Measurements from ENCODE around the gene EPN2. TPM values are rescaled to one million over a fixed set of nuclear protein-coding genes. Genes with fewer than 3 reads are reported as not detected.

Gene EPN2
- total RNA-seq, 4 donors from 2014 or later: 26.0 to 45.9 (median 34.6) TPM

DNA sequence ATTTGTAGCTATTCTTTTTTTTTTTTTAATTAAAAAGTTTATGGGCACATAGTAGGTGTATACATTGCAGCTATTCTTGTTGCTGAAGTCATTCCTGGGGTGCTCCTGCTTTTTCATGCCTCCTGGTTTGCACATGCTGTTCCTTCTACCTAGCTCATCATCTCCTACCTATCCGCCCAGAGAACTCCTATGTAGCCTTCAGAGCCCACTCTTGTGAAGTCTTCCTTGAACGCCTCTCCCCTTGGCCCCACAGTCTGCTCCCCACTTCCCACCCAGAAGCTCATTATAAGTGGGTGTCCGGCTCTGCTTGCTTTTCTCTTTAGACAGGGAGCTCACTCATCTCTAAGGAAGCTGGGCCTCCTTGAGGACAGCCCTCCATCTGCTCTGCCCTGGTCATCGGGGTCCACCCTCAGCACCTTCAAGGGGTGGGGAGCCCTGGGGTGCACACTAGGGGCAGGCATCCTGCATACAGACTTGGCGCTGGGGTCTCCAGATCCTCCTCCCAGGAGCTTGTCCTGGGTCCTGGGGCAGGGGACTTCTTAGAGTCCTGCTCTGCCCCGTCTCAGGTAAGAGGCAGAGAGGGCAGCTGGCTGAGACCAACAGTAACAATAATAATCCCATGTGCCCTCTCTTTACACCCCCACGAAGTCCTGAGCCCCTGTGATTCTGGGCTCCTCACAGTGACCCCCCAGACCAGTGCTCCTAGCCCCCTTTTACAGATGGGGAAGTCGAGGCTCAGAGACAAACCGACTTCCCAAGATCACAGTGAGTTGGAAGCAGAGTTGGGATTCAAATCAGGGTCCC is 128.9 kb downstream of the EPN2 start:
- TF ChIP-seq, protein P1, sequence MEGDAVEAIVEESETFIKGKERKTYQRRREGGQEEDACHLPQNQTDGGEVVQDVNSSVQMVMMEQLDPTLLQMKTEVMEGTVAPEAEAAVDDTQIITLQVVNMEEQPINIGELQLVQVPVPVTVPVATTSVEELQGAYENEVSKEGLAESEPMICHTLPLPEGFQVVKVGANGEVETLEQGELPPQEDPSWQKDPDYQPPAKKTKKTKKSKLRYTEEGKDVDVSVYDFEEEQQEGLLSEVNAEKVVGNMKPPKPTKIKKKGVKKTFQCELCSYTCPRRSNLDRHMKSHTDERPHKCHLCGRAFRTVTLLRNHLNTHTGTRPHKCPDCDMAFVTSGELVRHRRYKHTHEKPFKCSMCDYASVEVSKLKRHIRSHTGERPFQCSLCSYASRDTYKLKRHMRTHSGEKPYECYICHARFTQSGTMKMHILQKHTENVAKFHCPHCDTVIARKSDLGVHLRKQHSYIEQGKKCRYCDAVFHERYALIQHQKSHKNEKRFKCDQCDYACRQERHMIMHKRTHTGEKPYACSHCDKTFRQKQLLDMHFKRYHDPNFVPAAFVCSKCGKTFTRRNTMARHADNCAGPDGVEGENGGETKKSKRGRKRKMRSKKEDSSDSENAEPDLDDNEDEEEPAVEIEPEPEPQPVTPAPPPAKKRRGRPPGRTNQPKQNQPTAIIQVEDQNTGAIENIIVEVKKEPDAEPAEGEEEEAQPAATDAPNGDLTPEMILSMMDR (IDR thresholded peaks at IDR 0.05): no peak
- DNase-seq (ENCODE audit: low spot score) (no peak), ATAC-seq (ENCODE audit: low FRiP score) (no peak)

GRCh38 chr17:19366637-19366972 is 129.4 kb downstream of the EPN2 start:
- TF ChIP-seq, protein P1 (IDR thresholded peaks at IDR 0.05): no peak
- DNase-seq (ENCODE audit: low spot score) (no peak), ATAC-seq (ENCODE audit: low FRiP score) (no peak)

GRCh38 chr17:19368229-19368628 is 131.1 kb downstream of the EPN2 start:
- TF ChIP-seq, protein P1 (IDR thresholded peaks at IDR 0.05): no peak
- DNase-seq (ENCODE audit: low spot score) (no peak), ATAC-seq (ENCODE audit: low FRiP score) (no peak)

- ATAC-seq (ENCODE audit: low FRiP score) (no peak), DNase-seq (ENCODE audit: low spot score) (peak; percentile 20)
- TF ChIP-seq, protein P1 (IDR thresholded peaks at IDR 0.05): no peak
Observed at GRCh38 chr17:19369107-19369778, 132.1 kb downstream of the EPN2 start.

GRCh38 chr17:19369846-19370492 is 132.8 kb downstream of the EPN2 start:
- ATAC-seq (ENCODE audit: low FRiP score) (no peak), DNase-seq (ENCODE audit: low spot score) (no peak)
- TF ChIP-seq, protein P1 (IDR thresholded peaks at IDR 0.05): no peak

- ATAC-seq (ENCODE audit: low FRiP score): peak; percentile 19
- TF ChIP-seq, protein P1 (IDR thresholded peaks at IDR 0.05): no peak
- DNase-seq (ENCODE audit: low spot score): no peak
Observed at GRCh38 chr17:19370493-19370960, 133.4 kb downstream of the EPN2 start.
